Measurements from ENCODE around the gene ZNF280D.

- no peak for TF ChIP-seq TAF1 (IDR thresholded peaks at IDR 0.05; ENCODE audit: borderline replicate concordance, insufficient read depth, low read length)
- TF ChIP-seq REST (IDR thresholded peaks at IDR 0.05; ENCODE audit: insufficient read depth in 1 of 2, low read depth in 2 of 2, low read length in 2 of 2): no peak
- TF ChIP-seq POLR2AphosphoS5 (IDR thresholded peaks at IDR 0.05; ENCODE audit: low read depth, low read length): no peak
These were observed 147.1 kb downstream of the ZNF280D start for GRCh38 chr15:56586206-56586605.
